HepG2 (cell line): ENCODE data around the gene APRT. TPM values are rescaled to one million over a fixed set of nuclear protein-coding genes. Genes with fewer than 3 reads are reported as not detected.
A peak's percentile ranks its signal among the peaks of the same experiment; 100 is the strongest.

Source experiments
- ATAC-seq: fragments of 200-7000 bp; cut with Tn5 transposase; 3 replicates; pipeline ENCODE4 v1.9.1; 2020; ENCODE audit warnings: mild to moderate bottlenecking, moderate library complexity
- BruUV-seq: library from RNA; stranded (reverse); fragments of 400-500 nt; replicated peaks from 2 replicates; lab custom pipeline; 2021; lab: Mats Ljungman, UMichigan
- CTCF ChIA-PET: fragments of 300-600 bp; formaldehyde crosslinking; extraction: SDS; loops from one replicate; lab custom pipeline; 2021; ENCODE audit warnings: low total read pairs, inconsistent platforms, low intra/inter-chr PET ratio; lab: Yijun Ruan, JAX
- POLR2A ChIA-PET: fragments of 350-600 bp; sonication (Branson Sonifier 250); formaldehyde crosslinking; loops from one replicate; lab custom pipeline; 2020; ENCODE audit warnings: antibody characterized with exemption, inconsistent platforms; lab: Yijun Ruan, JAX
- DNase-seq: peaks from one replicate; pipeline ENCODE4 v3.0.0-alpha.2; 2015; ENCODE audit warnings: low spot score
- FAIRE-seq: peaks from 3 replicates; lab custom pipeline; 2011; peaks lifted over from hg19 to GRCh38; lab: Jason Lieb, UNC
- H2AFZ ChIP-seq: one replicate; pipeline ENCODE4 v1.6.1; 2011; ENCODE audit warnings: low read length, inconsistent platforms
- H3K27ac ChIP-seq: fragments of 300-600 bp; 3 replicates; pipeline ENCODE4 v1.8.0; 2011; ENCODE audit warnings: mixed run types, mild to moderate bottlenecking, mixed read lengths, low read length, inconsistent platforms; ENCODE audit not compliant: insufficient read depth; ENCODE audit errors: extremely low read length
- H3K27me3 ChIP-seq, 2 experiments: fragments of 200-600 bp in 1 of 2; 2 replicates in 1 of 2; 3 replicates in 1 of 2; pipeline versions ENCODE4 v1.6.0 to v1.8.0; 2011; ENCODE audit warnings: low read length in 2 of 2, mild to moderate bottlenecking in 2 of 2, moderate library complexity in 2 of 2, inconsistent platforms in 1 of 2; ENCODE audit not compliant: insufficient read depth in 2 of 2, control insufficient read depth in 1 of 2
- H3K36me3 ChIP-seq, 2 experiments: fragments of 200-600 bp in 1 of 2; replicated peaks in 1 of 2; 2 replicates in 1 of 2; 3 replicates in 1 of 2; pipeline versions ENCODE4 v1.5.1 to v1.8.0; 2011; ENCODE audit warnings: low read length in 2 of 2, inconsistent platforms in 1 of 2; ENCODE audit not compliant: insufficient read depth in 2 of 2, control insufficient read depth in 1 of 2
- H3K4me1 ChIP-seq: 2 replicates; pipeline ENCODE4 v1.5.1; 2012; ENCODE audit warnings: low read length, inconsistent platforms; ENCODE audit not compliant: insufficient read depth
- H3K4me2 ChIP-seq: 2 replicates; pipeline ENCODE4 v1.6.0; 2011; ENCODE audit warnings: low read depth, low read length, inconsistent platforms
- H3K4me3 ChIP-seq, 3 experiments: fragments of 200-600 bp in 1 of 3; sonication (generic), shearing (Covaris generic) in 1 of 3; replicated peaks in 1 of 3; 2 replicates each; pipeline ENCODE4 v1.5.1; 2011 to 2016; ENCODE audit warnings: low read length in 3 of 3, inconsistent platforms in 2 of 3, low read depth in 2 of 3, mild to moderate bottlenecking in 2 of 3, control low read depth in 1 of 3, mixed read lengths in 1 of 3; ENCODE audit not compliant: insufficient read depth in 1 of 3
- H3K79me2 ChIP-seq: one replicate; pipeline ENCODE4 v1.6.1; 2011; ENCODE audit warnings: low read length, inconsistent platforms; ENCODE audit not compliant: insufficient read depth
- H3K9ac ChIP-seq: 2 replicates; pipeline ENCODE4 v1.6.0; 2011; ENCODE audit warnings: mild to moderate bottlenecking, low read depth, low read length, inconsistent platforms; ENCODE audit not compliant: insufficient read depth
- H3K9me3 ChIP-seq: 2 replicates; pipeline ENCODE4 v1.5.1; 2012; ENCODE audit warnings: mild to moderate bottlenecking, low read length
- H4K20me1 ChIP-seq: 2 replicates; pipeline ENCODE4 v1.6.0; 2011; ENCODE audit warnings: inconsistent platforms, mild to moderate bottlenecking, low read length, moderate library complexity; ENCODE audit not compliant: insufficient read depth
- RXRA ChIP-seq: sonication (generic); formaldehyde crosslinking; IDR thresholded peaks from 2 replicates; pipeline ENCODE4 v1.5.1; 2020; ENCODE audit warnings: missing genetic modification reagents
- SRF ChIP-seq: IDR thresholded peaks from 2 replicates; pipeline ENCODE4 v1.6.1; 2011; ENCODE audit warnings: mild to moderate bottlenecking, low read depth, low read length, moderate library complexity
- ZNF724P ChIP-seq: sonication (generic); formaldehyde crosslinking; IDR thresholded peaks from 2 replicates; pipeline ENCODE4 v1.8.0; 2022; ENCODE audit warnings: missing genetic modification reagents, borderline replicate concordance
- WGBS: methylation state at CpG from one replicate; pipeline ENCODE4 v1.1.6; 2017; ENCODE audit warnings: low lambda C conversion rate; 5-methylcytosine and 5-hydroxymethylcytosine counted together
- in situ Hi-C: cut with HindIII; loops from 2 replicates; pipeline ENCODE4 v1.10.0; 2017; ENCODE audit warnings: low pct_unique_long_range_greater_than_20kb; ENCODE audit not compliant: extremely low pct_ligation_motif_present
- intact Hi-C: fragments of 100-400 bp; cut with micrococcal nuclease; formaldehyde crosslinking; loops from one replicate; pipeline ENCODE4 v1.10.0; 2022; ENCODE audit not compliant: unreplicated experiment
- polyA plus RNA-seq, 8 experiments: library from polyadenylated mRNA; depleted of rRNA in 3 of 8; stranded (reverse) in 7 of 8; unstranded in 1 of 8; fragments of >200 nt; fragmentation: Illumina TruSeq in 4 of 8; extraction: Trizol in 4 of 8; gene quantifications; 2 replicates each; pipeline versions ENCODE4 v1.2.1 to v1.2.3, GENCODE V29; 2011 to 2016; ENCODE audit warnings: low read depth in 4 of 8, missing spikeins in 1 of 8, mixed read lengths in 1 of 8; ENCODE audit not compliant: insufficient read depth in 1 of 8
- total RNA-seq, 5 experiments: library from RNA; depleted of rRNA; stranded (reverse); fragments of >200 nt; fragmentation: Illumina TruSeq; extraction: Trizol; gene quantifications; 2 replicates each; pipeline ENCODE4 v1.2.3, GENCODE V29; 2016; ENCODE audit warnings: low read depth in 1 of 5
- TF ChIP-seq, protein P1 (sequence below): sonication (generic); formaldehyde crosslinking; IDR thresholded peaks from 2 replicates; pipeline ENCODE4 v1.4.0; 2020; ENCODE audit warnings: mild to moderate bottlenecking, missing genetic modification reagents

The APRT gene
- total and polyA plus RNA-seq, 2 of the 13 experiments (the other 11 are each of a cell fraction or from before 2014, with no cell fraction given): 155 to 242 TPM

GRCh38 chr16:88816736-88817535, 5.2 kb upstream of the APRT start:
- WGBS: 79% methylated on average over 19 of the region's 41 CpGs
- no TSS peak for BruUV-seq
- Histone ChIP-seq H3K79me2 (no peaks in the 10 kb centered on the region), H3K9ac (no peak overlapping the region), H3K27me3 (peaks cover 0 to 5% of the 10 kb centered on the region in 2 experiments; a peak in 1 of 5 replicates), H2AFZ (no peak overlapping the region), H4K20me1 (no peaks in the 10 kb centered on the region), H3K36me3 (no peaks in the 10 kb centered on the region), H3K4me1 (peaks cover 38% of the 10 kb centered on the region), H3K9me3 (no peaks in the 10 kb centered on the region), H3K4me2 (no peak overlapping the region), H3K27ac (no peak overlapping the region), H3K4me3 (no peak overlapping the region)
- intact Hi-C loops: loop anchor here (5.0 kb wide), 2 partner anchors 40 to 350 kb away; partner anchors contain the start of genes GALNS and TRAPPC2L
- FAIRE-seq (no peak), DNase-seq (no peak), ATAC-seq (no peak)
- ChIA-PET POLR2A (interaction anchor here (1.0 to 1.2 kb wide), 2 partner anchors 23 to 58 kb away, joined by 3 read pairs; no protein-coding TSS in a partner anchor), CTCF (interaction anchor here (1.2 to 2.1 kb wide), 2 partner anchors 41 to 350 kb away, joined by 4 to 11 read pairs; partner anchors contain the start of genes GALNS and TRAPPC2L)
- TF ChIP-seq, protein P1, sequence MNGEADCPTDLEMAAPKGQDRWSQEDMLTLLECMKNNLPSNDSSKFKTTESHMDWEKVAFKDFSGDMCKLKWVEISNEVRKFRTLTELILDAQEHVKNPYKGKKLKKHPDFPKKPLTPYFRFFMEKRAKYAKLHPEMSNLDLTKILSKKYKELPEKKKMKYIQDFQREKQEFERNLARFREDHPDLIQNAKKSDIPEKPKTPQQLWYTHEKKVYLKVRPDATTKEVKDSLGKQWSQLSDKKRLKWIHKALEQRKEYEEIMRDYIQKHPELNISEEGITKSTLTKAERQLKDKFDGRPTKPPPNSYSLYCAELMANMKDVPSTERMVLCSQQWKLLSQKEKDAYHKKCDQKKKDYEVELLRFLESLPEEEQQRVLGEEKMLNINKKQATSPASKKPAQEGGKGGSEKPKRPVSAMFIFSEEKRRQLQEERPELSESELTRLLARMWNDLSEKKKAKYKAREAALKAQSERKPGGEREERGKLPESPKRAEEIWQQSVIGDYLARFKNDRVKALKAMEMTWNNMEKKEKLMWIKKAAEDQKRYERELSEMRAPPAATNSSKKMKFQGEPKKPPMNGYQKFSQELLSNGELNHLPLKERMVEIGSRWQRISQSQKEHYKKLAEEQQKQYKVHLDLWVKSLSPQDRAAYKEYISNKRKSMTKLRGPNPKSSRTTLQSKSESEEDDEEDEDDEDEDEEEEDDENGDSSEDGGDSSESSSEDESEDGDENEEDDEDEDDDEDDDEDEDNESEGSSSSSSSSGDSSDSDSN (CRISPR knock-in tag): 0 out of 2 replicates have a peak, but pooled peaks have one; percentile 22
- TF ChIP-seq RXRA (CRISPR knock-in tag) (peak; percentile 11; the same call in 1 of the 2 replicates), SRF (no peak), ZNF724P (no peak)
- in situ Hi-C loops: loop anchor here (5.0 kb wide), 1 partner anchor 350 kb away; no protein-coding TSS in a partner anchor
